Ovary (tissue), 9 donors: ENCODE results near the gene NAT16. TPM values are rescaled to one million over a fixed set of nuclear protein-coding genes. Genes with fewer than 3 reads are reported as not detected.

ENCODE experiments used
- DNase-seq, 5 donors: peaks; one replicate each; pipeline ENCODE4 v3.0.0-alpha.2; 2019 to 2020
- H3K27ac ChIP-seq, 2 donors: fragments of 200-600 bp; one replicate each; pipeline versions ENCODE4 v1.5.1 to v1.8.0; 2019 to 2022
- H3K27me3 ChIP-seq: fragments of 200-600 bp; one replicate; pipeline ENCODE4 v1.8.0; 2022
- H3K36me3 ChIP-seq: fragments of 200-600 bp; sonication (generic); one replicate; pipeline ENCODE4 v1.5.1; 2019
- H3K4me1 ChIP-seq: one replicate; pipeline ENCODE4 v1.8.1; 2013; ENCODE audit warnings: mild to moderate bottlenecking, moderate library complexity; ENCODE audit not compliant: insufficient read depth
- H3K4me3 ChIP-seq: fragments of 200-600 bp; sonication (generic); one replicate; pipeline ENCODE4 v1.5.1; 2017
- H3K9me3 ChIP-seq, 2 donors: fragments of 200-600 bp in 1 of 2; sonication (generic) in 1 of 2; one replicate each; pipeline versions ENCODE4 v1.5.1 to v1.8.1; 2013 to 2019; ENCODE audit warnings: mild to moderate bottlenecking in 1 of 2, moderate library complexity in 1 of 2
- EP300 ChIP-seq: sonication (generic); formaldehyde crosslinking; IDR thresholded peaks from one replicate; pipeline ENCODE4 v1.6.1; 2017; ENCODE audit warnings: antibody characterized with exemption
- POLR2A ChIP-seq: fragments of 450-650 bp; IDR thresholded peaks from one replicate; pipeline ENCODE4 v1.6.1; 2017; ENCODE audit warnings: antibody characterized with exemption, mild to moderate bottlenecking, moderate library complexity
- WGBS, 3 donors: extraction: QIAGEN DNeasy Blood & Tissue Kit in 1 of 3; methylation state at CpG; one replicate each; pipeline versions ENCODE4 v1.1.5 to v1.1.7; 2013 to 2017; 5-methylcytosine and 5-hydroxymethylcytosine counted together
- intact Hi-C, 4 donors: fragments of 100-400 bp; cut with DNase I; formaldehyde crosslinking; loops; one replicate each; pipeline versions ENCODE4 v1.11.0 to v1.15.1; 2022 to 2023
- polyA plus RNA-seq, 2 donors: library from polyadenylated mRNA; stranded (reverse); fragments of 200-250 nt in 1 of 2; fragments of 350-450 nt in 1 of 2; fragmentation: Illumina TruSeq in 1 of 2; extraction: RNeasy Lipid Tissue Mini Kit (QIAGEN cat#74804) in 1 of 2; gene quantifications; one replicate each; pipeline ENCODE4 v1.2.3, GENCODE V29; 2013 to 2014
- total RNA-seq, 7 donors: library from RNA; depleted of rRNA in 2 of 7; stranded (reverse); fragments of >200 nt in 2 of 7; fragmentation: NEBNext Ultra II Directional in 3 of 7; extraction: Animal tissue kit (Norgen Biotek cat#: 25700) in 3 of 7; gene quantifications; one replicate each; pipeline versions ENCODE4 v1.1.0 to v1.2.4, GENCODE V29; 2016 to 2023
- TF ChIP-seq, protein P1 (sequence below), 3 donors: fragments of 450-650 bp in 2 of 3; fragments of 200-600 bp in 1 of 3; IDR thresholded peaks; one replicate each; pipeline versions ENCODE4 v1.5.1 to v1.8.0; 2016 to 2022; ENCODE audit warnings: antibody characterized with exemption in 3 of 3, mild to moderate bottlenecking in 1 of 3
- donor health status: DM: no; HTN: no; CAD: no; lungs with moderate emphysema.
- donor health status: DM: no; HTN: no; CAD: no.
- donor health status: Bipolar disorder and iron deficiency.
- donor health status: DM: yes; HTN: yes; CAD: no.
- donor health status: DM: no; HTN: no; CAD: no.
- donor health status: DM: yes; HTN: yes; CAD: no.

The NAT16 gene
- total and polyA plus RNA-seq, 9 donors = not detected

- no peaks in the 10 kb centered on the region for H3K9me3 ChIP-seq
- no peaks in the 10 kb centered on the region for H3K36me3 ChIP-seq
- no peaks in the 10 kb centered on the region for H3K27me3 ChIP-seq
- H3K4me3 ChIP-seq = peak overlapping the region; percentile 63
- intact Hi-C loops = no loop called here
- DNase-seq = no peak
- H3K4me1 ChIP-seq = peaks cover 10% of the 10 kb centered on the region
- TF ChIP-seq POLR2A = no peak
- TF ChIP-seq, protein P1, sequence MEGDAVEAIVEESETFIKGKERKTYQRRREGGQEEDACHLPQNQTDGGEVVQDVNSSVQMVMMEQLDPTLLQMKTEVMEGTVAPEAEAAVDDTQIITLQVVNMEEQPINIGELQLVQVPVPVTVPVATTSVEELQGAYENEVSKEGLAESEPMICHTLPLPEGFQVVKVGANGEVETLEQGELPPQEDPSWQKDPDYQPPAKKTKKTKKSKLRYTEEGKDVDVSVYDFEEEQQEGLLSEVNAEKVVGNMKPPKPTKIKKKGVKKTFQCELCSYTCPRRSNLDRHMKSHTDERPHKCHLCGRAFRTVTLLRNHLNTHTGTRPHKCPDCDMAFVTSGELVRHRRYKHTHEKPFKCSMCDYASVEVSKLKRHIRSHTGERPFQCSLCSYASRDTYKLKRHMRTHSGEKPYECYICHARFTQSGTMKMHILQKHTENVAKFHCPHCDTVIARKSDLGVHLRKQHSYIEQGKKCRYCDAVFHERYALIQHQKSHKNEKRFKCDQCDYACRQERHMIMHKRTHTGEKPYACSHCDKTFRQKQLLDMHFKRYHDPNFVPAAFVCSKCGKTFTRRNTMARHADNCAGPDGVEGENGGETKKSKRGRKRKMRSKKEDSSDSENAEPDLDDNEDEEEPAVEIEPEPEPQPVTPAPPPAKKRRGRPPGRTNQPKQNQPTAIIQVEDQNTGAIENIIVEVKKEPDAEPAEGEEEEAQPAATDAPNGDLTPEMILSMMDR (IDR thresholded peaks at IDR 0.05) = no peak
- no peak for TF ChIP-seq EP300
- WGBS, 3 donors = 46 to 57% (median 46%) methylated on average over 4 of the region's 4 CpGs
- H3K27ac ChIP-seq = no peak overlapping the region
These were observed 24.8 kb downstream of the NAT16 start for GRCh38 chr7:101155303-101155702.

DNA sequence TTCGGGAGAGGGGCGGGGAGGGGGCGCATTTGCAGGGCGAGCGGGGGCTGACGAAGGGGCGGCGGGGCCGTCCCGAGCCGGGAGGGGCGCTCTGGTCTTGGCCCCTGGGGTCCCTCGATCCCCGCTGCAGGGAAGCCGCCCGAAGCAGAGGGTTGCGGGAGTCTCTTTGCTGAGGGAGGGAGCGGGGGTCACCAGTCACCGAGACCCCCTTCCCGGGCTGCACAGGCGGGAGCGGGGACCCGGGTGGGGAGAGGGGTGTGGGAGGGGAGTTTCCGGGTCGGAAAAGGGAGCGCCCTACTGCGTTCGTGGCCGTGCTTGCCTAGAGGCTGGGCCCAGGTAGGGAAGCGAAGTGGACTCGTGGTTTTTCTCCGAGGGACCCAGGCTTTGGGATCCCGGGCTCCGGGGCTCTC, 25.4 kb downstream of the NAT16 start:
- 0% methylated on average over 27 to 34 of the region's 34 CpGs for WGBS, 3 donors

GRCh38 chr7:101153969-101154692, 26.0 kb downstream of the NAT16 start, which contains the start of gene AP1S1:
AP1S1 (plus strand) TSS chr7:101154476; CDS start chr7:101154515, 39 bp downstream.
- TF ChIP-seq, protein P1 (IDR thresholded peaks at IDR 0.05) = no peak
- TF ChIP-seq EP300 (no peak), POLR2A (no peak)
- WGBS, 3 donors = 2 to 4% (median 4%) methylated on average over 42 to 50 of the region's 51 CpGs
- H3K27me3 ChIP-seq = no peaks in the 10 kb centered on the region
- intact Hi-C loops = no loop called here
- peaks cover 10% of the 10 kb centered on the region for H3K4me1 ChIP-seq
- no peak within 1 kb of the TSS for H3K27ac ChIP-seq
- H3K36me3 ChIP-seq = no peaks in the 10 kb centered on the region
- H3K4me3 ChIP-seq = peak within 1 kb of the TSS; percentile 63
- DNase-seq = peak; percentile 93 to 96 (median 94)
- no peaks in the 10 kb centered on the region for H3K9me3 ChIP-seq

More for the DNA sequence above, 25.4 kb downstream of the NAT16 start:
- Histone ChIP-seq H3K27me3 (no peaks in the 10 kb centered on the region), H3K4me1 (peaks cover 10% of the 10 kb centered on the region), H3K9me3 (no peaks in the 10 kb centered on the region), H3K27ac (no peak overlapping the region), H3K4me3 (peak overlapping the region; percentile 63), H3K36me3 (no peaks in the 10 kb centered on the region)
- TF ChIP-seq EP300 (no peak), POLR2A (no peak)
- TF ChIP-seq, protein P1 (IDR thresholded peaks at IDR 0.05) = no peak
- no peak for DNase-seq
- intact Hi-C loops = no loop called here

- TF ChIP-seq, protein P1 (IDR thresholded peaks at IDR 0.05) = no peak
- TF ChIP-seq POLR2A (no peak), EP300 (no peak)
- Histone ChIP-seq H3K4me3 (no peak overlapping the region), H3K36me3 (no peaks in the 10 kb centered on the region), H3K4me1 (peaks cover 10% of the 10 kb centered on the region), H3K9me3 (no peaks in the 10 kb centered on the region), H3K27ac (no peak overlapping the region), H3K27me3 (no peaks in the 10 kb centered on the region)
- intact Hi-C loops = no loop called here
- 73 to 84% (median 82%) methylated on average over 2 of the region's 2 CpGs for WGBS, 3 donors
- DNase-seq = no peak
These were observed 28.0 kb downstream of the NAT16 start for GRCh38 chr7:101151908-101152651.
